ENCODE data around the gene RNF220.
A peak's percentile ranks its signal among the peaks of the same experiment; 100 is the strongest.

The RNF220 gene

GRCh38 chr1:44472620-44473525 is 67.8 kb downstream of the RNF220 start:
- no peak overlapping the region for H3K27ac ChIP-seq (ENCODE audit: low read length)
- no peaks in the 10 kb centered on the region for H3K9me3 ChIP-seq (ENCODE audit: control insufficient read depth in 2 of 2, low read length in 2 of 2)
- H3K9ac ChIP-seq (ENCODE audit: low read length in 2 of 2) = no peak overlapping the region
- no peaks in the 10 kb centered on the region for H3K36me3 ChIP-seq (ENCODE audit: control insufficient read depth in 2 of 2, insufficient read depth in 2 of 2, low read length in 2 of 2)
- H3K4me1 ChIP-seq (ENCODE audit: control insufficient read depth, insufficient read depth, low read length) = peaks cover 5% of the 10 kb centered on the region
- H3K4me3 ChIP-seq (ENCODE audit: low read length in 2 of 2) = peak overlapping the region in 1 of 2 donors; percentile 29
- no peaks in the 10 kb centered on the region for H3K27me3 ChIP-seq (ENCODE audit: control insufficient read depth in 1 of 2, insufficient read depth in 2 of 2, low read length in 2 of 2)

GRCh38 chr1:44476891-44477290 is 71.8 kb downstream of the RNF220 start:
- Histone ChIP-seq H3K4me1 (ENCODE audit: control insufficient read depth, insufficient read depth, low read length) (peaks cover 5% of the 10 kb centered on the region), H3K36me3 (ENCODE audit: control insufficient read depth in 2 of 2, insufficient read depth in 2 of 2, low read length in 2 of 2) (no peaks in the 10 kb centered on the region), H3K27me3 (ENCODE audit: control insufficient read depth in 1 of 2, insufficient read depth in 2 of 2, low read length in 2 of 2) (peaks cover 0 to 2% of the 10 kb centered on the region in 2 donors), H3K9me3 (ENCODE audit: control insufficient read depth in 2 of 2, low read length in 2 of 2) (no peaks in the 10 kb centered on the region), H3K27ac (ENCODE audit: low read length) (no peak overlapping the region), H3K4me3 (ENCODE audit: low read length in 2 of 2) (no peak overlapping the region), H3K9ac (ENCODE audit: low read length in 2 of 2) (no peak overlapping the region)

GRCh38 chr1:44481701-44482100 is 76.6 kb downstream of the RNF220 start:
- Histone ChIP-seq H3K9ac (ENCODE audit: low read length in 2 of 2) (no peak overlapping the region), H3K36me3 (ENCODE audit: control insufficient read depth in 2 of 2, insufficient read depth in 2 of 2, low read length in 2 of 2) (no peaks in the 10 kb centered on the region), H3K27me3 (ENCODE audit: control insufficient read depth in 1 of 2, insufficient read depth in 2 of 2, low read length in 2 of 2) (peaks cover 0 to 4% of the 10 kb centered on the region in 2 donors), H3K4me3 (ENCODE audit: low read length in 2 of 2) (no peak overlapping the region), H3K27ac (ENCODE audit: low read length) (no peak overlapping the region), H3K4me1 (ENCODE audit: control insufficient read depth, insufficient read depth, low read length) (no peaks in the 10 kb centered on the region), H3K9me3 (ENCODE audit: control insufficient read depth in 2 of 2, low read length in 2 of 2) (no peaks in the 10 kb centered on the region)

- Histone ChIP-seq H3K9ac (ENCODE audit: low read length in 2 of 2) (no peak overlapping the region), H3K4me3 (ENCODE audit: low read length in 2 of 2) (no peak overlapping the region), H3K36me3 (ENCODE audit: control insufficient read depth in 2 of 2, insufficient read depth in 2 of 2, low read length in 2 of 2) (no peaks in the 10 kb centered on the region), H3K27me3 (ENCODE audit: control insufficient read depth in 1 of 2, insufficient read depth in 2 of 2, low read length in 2 of 2) (peaks cover 0 to 4% of the 10 kb centered on the region in 2 donors), H3K27ac (ENCODE audit: low read length) (no peak overlapping the region), H3K4me1 (ENCODE audit: control insufficient read depth, insufficient read depth, low read length) (no peaks in the 10 kb centered on the region), H3K9me3 (ENCODE audit: control insufficient read depth in 2 of 2, low read length in 2 of 2) (no peaks in the 10 kb centered on the region)
Observed at GRCh38 chr1:44483089-44483874, 78.2 kb downstream of the RNF220 start.

- no peaks in the 10 kb centered on the region for H3K9me3 ChIP-seq (ENCODE audit: control insufficient read depth in 2 of 2, low read length in 2 of 2)
- no peaks in the 10 kb centered on the region for H3K4me1 ChIP-seq (ENCODE audit: control insufficient read depth, insufficient read depth, low read length)
- no peaks in the 10 kb centered on the region for H3K36me3 ChIP-seq (ENCODE audit: control insufficient read depth in 2 of 2, insufficient read depth in 2 of 2, low read length in 2 of 2)
- no peak overlapping the region for H3K4me3 ChIP-seq (ENCODE audit: low read length in 2 of 2)
- H3K27ac ChIP-seq (ENCODE audit: low read length) = no peak overlapping the region
- peaks cover 0 to 4% of the 10 kb centered on the region in 2 donors for H3K27me3 ChIP-seq (ENCODE audit: control insufficient read depth in 1 of 2, insufficient read depth in 2 of 2, low read length in 2 of 2)
- H3K9ac ChIP-seq (ENCODE audit: low read length in 2 of 2) = no peak overlapping the region
Observed at GRCh38 chr1:44484155-44484688, 79.2 kb downstream of the RNF220 start.

GRCh38 chr1:44485229-44485933 is 80.3 kb downstream of the RNF220 start:
- no peak overlapping the region for H3K4me3 ChIP-seq (ENCODE audit: low read length in 2 of 2)
- H3K27me3 ChIP-seq (ENCODE audit: control insufficient read depth in 1 of 2, insufficient read depth in 2 of 2, low read length in 2 of 2) = peaks cover 0 to 4% of the 10 kb centered on the region in 2 donors
- no peak overlapping the region for H3K27ac ChIP-seq (ENCODE audit: low read length)
- H3K4me1 ChIP-seq (ENCODE audit: control insufficient read depth, insufficient read depth, low read length) = no peaks in the 10 kb centered on the region
- no peak overlapping the region for H3K9ac ChIP-seq (ENCODE audit: low read length in 2 of 2)
- H3K9me3 ChIP-seq (ENCODE audit: control insufficient read depth in 2 of 2, low read length in 2 of 2) = no peaks in the 10 kb centered on the region
- H3K36me3 ChIP-seq (ENCODE audit: control insufficient read depth in 2 of 2, insufficient read depth in 2 of 2, low read length in 2 of 2) = no peaks in the 10 kb centered on the region

- Histone ChIP-seq H3K27me3 (ENCODE audit: control insufficient read depth in 1 of 2, insufficient read depth in 2 of 2, low read length in 2 of 2) (peaks cover 0 to 3% of the 10 kb centered on the region in 2 donors), H3K4me1 (ENCODE audit: control insufficient read depth, insufficient read depth, low read length) (no peaks in the 10 kb centered on the region), H3K36me3 (ENCODE audit: control insufficient read depth in 2 of 2, insufficient read depth in 2 of 2, low read length in 2 of 2) (no peaks in the 10 kb centered on the region), H3K9ac (ENCODE audit: low read length in 2 of 2) (no peak overlapping the region), H3K4me3 (ENCODE audit: low read length in 2 of 2) (no peak overlapping the region), H3K9me3 (ENCODE audit: control insufficient read depth in 2 of 2, low read length in 2 of 2) (no peaks in the 10 kb centered on the region), H3K27ac (ENCODE audit: low read length) (no peak overlapping the region)
Observed at GRCh38 chr1:44485934-44486460, 80.9 kb downstream of the RNF220 start.

- H3K9ac ChIP-seq (ENCODE audit: low read length in 2 of 2) = no peak overlapping the region
- no peaks in the 10 kb centered on the region for H3K36me3 ChIP-seq (ENCODE audit: control insufficient read depth in 2 of 2, insufficient read depth in 2 of 2, low read length in 2 of 2)
- H3K27ac ChIP-seq (ENCODE audit: low read length) = no peak overlapping the region
- no peak overlapping the region for H3K4me3 ChIP-seq (ENCODE audit: low read length in 2 of 2)
- H3K27me3 ChIP-seq (ENCODE audit: control insufficient read depth in 1 of 2, insufficient read depth in 2 of 2, low read length in 2 of 2) = no peaks in the 10 kb centered on the region
- H3K4me1 ChIP-seq (ENCODE audit: control insufficient read depth, insufficient read depth, low read length) = no peaks in the 10 kb centered on the region
- no peaks in the 10 kb centered on the region for H3K9me3 ChIP-seq (ENCODE audit: control insufficient read depth in 2 of 2, low read length in 2 of 2)
Observed at GRCh38 chr1:44489481-44489880, 84.4 kb downstream of the RNF220 start.

GRCh38 chr1:44496541-44497171 is 91.6 kb downstream of the RNF220 start:
- Histone ChIP-seq H3K27me3 (ENCODE audit: control insufficient read depth in 1 of 2, insufficient read depth in 2 of 2, low read length in 2 of 2) (peaks cover 6 to 7% of the 10 kb centered on the region in 2 donors), H3K9ac (ENCODE audit: low read length in 2 of 2) (no peak overlapping the region), H3K27ac (ENCODE audit: low read length) (no peak overlapping the region), H3K4me1 (ENCODE audit: control insufficient read depth, insufficient read depth, low read length) (peaks cover 2% of the 10 kb centered on the region), H3K36me3 (ENCODE audit: control insufficient read depth in 2 of 2, insufficient read depth in 2 of 2, low read length in 2 of 2) (no peaks in the 10 kb centered on the region), H3K4me3 (ENCODE audit: low read length in 2 of 2) (no peak overlapping the region), H3K9me3 (ENCODE audit: control insufficient read depth in 2 of 2, low read length in 2 of 2) (no peaks in the 10 kb centered on the region)

Measured in stomach smooth muscle (tissue), 2 donors.